GM23338 (cell line): ENCODE results near the gene TNNI3K. TPM values are rescaled to one million over a fixed set of nuclear protein-coding genes. Genes with fewer than 3 reads are reported as not detected.

Source experiments
- ATAC-seq: fragments of 200-7000 bp; cut with Tn5 transposase; 3 replicates; pipeline ENCODE4 v1.9.1; 2020
- DNase-seq: peaks from one replicate; pipeline ENCODE4 v3.0.0-alpha.2; 2015; ENCODE audit warnings: low spot score
- H2AFZ ChIP-seq: fragments of 200-600 bp; sonication (generic); 2 replicates; pipeline ENCODE4 v1.8.0; 2016; ENCODE audit warnings: antibody characterized with exemption, mild to moderate bottlenecking, moderate library complexity
- H3F3A ChIP-seq: fragments of 200-600 bp; sonication (generic); replicated peaks from 2 replicates; pipeline ENCODE4 v1.8.0; 2017; ENCODE audit warnings: antibody characterized with exemption, mixed run types, low read depth
- H3K27ac ChIP-seq: fragments of 200-600 bp; sonication (generic); 2 replicates; pipeline ENCODE4 v1.6.1; 2016; ENCODE audit warnings: low read depth
- H3K27me3 ChIP-seq: fragments of 200-600 bp; sonication (generic); 2 replicates; pipeline ENCODE4 v1.8.0; 2016; ENCODE audit warnings: mild to moderate bottlenecking, mixed run types, moderate library complexity; ENCODE audit not compliant: insufficient read depth
- H3K36me3 ChIP-seq: fragments of 200-600 bp; sonication (generic); 2 replicates; pipeline ENCODE4 v1.8.0; 2016; ENCODE audit warnings: mild to moderate bottlenecking; ENCODE audit not compliant: insufficient read depth
- H3K4me1 ChIP-seq: fragments of 200-600 bp; sonication (generic); 2 replicates; pipeline ENCODE4 v1.8.0; 2016; ENCODE audit warnings: mild to moderate bottlenecking, moderate library complexity; ENCODE audit not compliant: insufficient read depth
- H3K4me2 ChIP-seq: fragments of 200-600 bp; sonication (generic); 2 replicates; pipeline ENCODE4 v1.7.1; 2017; ENCODE audit warnings: mixed run types
- H3K4me3 ChIP-seq: fragments of 200-600 bp; sonication (generic); 2 replicates; pipeline ENCODE4 v1.6.1; 2016; ENCODE audit warnings: mixed run types
- H3K79me2 ChIP-seq: fragments of 200-600 bp; sonication (generic); replicated peaks from 2 replicates; pipeline ENCODE4 v1.8.0; 2017; ENCODE audit warnings: mild to moderate bottlenecking; ENCODE audit not compliant: insufficient read depth
- H3K9me2 ChIP-seq: fragments of 200-600 bp; sonication (generic); 2 replicates; pipeline ENCODE4 v1.8.0; 2017; ENCODE audit not compliant: insufficient read depth
- H4K20me1 ChIP-seq: fragments of 200-600 bp; sonication (generic); replicated peaks from 2 replicates; pipeline ENCODE4 v1.8.0; 2017; ENCODE audit warnings: mild to moderate bottlenecking; ENCODE audit not compliant: insufficient read depth
- H3K27ac Mint-ChIP-seq: 2 replicates; pipeline ENCODE4 v1.8.0; 2020; ENCODE audit warnings: inconsistent platforms, mild to moderate bottlenecking, moderate library complexity, mixed read lengths
- H3K27me3 Mint-ChIP-seq: 3 replicates; pipeline ENCODE4 v1.8.0; 2022; ENCODE audit warnings: low read depth, mild to moderate bottlenecking, moderate library complexity, mixed read lengths, inconsistent platforms; ENCODE audit not compliant: insufficient read depth, poor library complexity
- H3K36me3 Mint-ChIP-seq: 3 replicates; pipeline ENCODE4 v1.8.0; 2021; ENCODE audit warnings: low read depth, mild to moderate bottlenecking, inconsistent platforms, moderate library complexity, mixed read lengths
- H3K4me1 Mint-ChIP-seq: 3 replicates; pipeline ENCODE4 v1.8.0; 2020; ENCODE audit warnings: mild to moderate bottlenecking, inconsistent platforms, mixed read lengths
- H3K4me3 Mint-ChIP-seq: 3 replicates; pipeline ENCODE4 v1.8.0; 2021; ENCODE audit warnings: moderate library complexity, mild to moderate bottlenecking, inconsistent platforms, mixed read lengths
- H3K9me3 Mint-ChIP-seq: 3 replicates; pipeline ENCODE4 v1.8.0; 2020; ENCODE audit warnings: moderate library complexity, mild to moderate bottlenecking, inconsistent platforms, mixed read lengths
- CREB1 ChIP-seq: fragments of 250-450 bp; sonication (Bioruptor Pico); IDR thresholded peaks from 2 replicates; pipeline ENCODE4 v1.5.0; 2020; ENCODE audit warnings: low read depth, mild to moderate bottlenecking, moderate library complexity
- EZH2 ChIP-seq: fragments of 200-600 bp; sonication (generic); IDR thresholded peaks from one replicate; pipeline ENCODE4 v1.8.0; 2017; ENCODE audit warnings: antibody characterized with exemption, mild to moderate bottlenecking, low read depth; ENCODE audit not compliant: unreplicated experiment
- EZH2phosphoT487 ChIP-seq: fragments of 200-600 bp; sonication (generic); IDR thresholded peaks from one replicate; pipeline ENCODE4 v1.8.1; 2018; ENCODE audit warnings: antibody characterized with exemption; ENCODE audit not compliant: unreplicated experiment
- JUNB ChIP-seq: IDR thresholded peaks from one replicate; pipeline ENCODE4 v1.6.1; 2016; ENCODE audit warnings: antibody characterized with exemption; ENCODE audit not compliant: unreplicated experiment
- NANOG ChIP-seq: IDR thresholded peaks from 2 replicates; pipeline ENCODE4 v1.6.1; 2016; ENCODE audit warnings: antibody characterized with exemption, borderline replicate concordance
- POLR2AphosphoS5 ChIP-seq: IDR thresholded peaks from 2 replicates; pipeline ENCODE4 v1.6.1; 2016; ENCODE audit warnings: antibody characterized with exemption, low read depth
- REST ChIP-seq: IDR thresholded peaks from one replicate; pipeline ENCODE4 v1.6.1; 2018; ENCODE audit warnings: antibody characterized with exemption; ENCODE audit not compliant: unreplicated experiment
- STAT1 ChIP-seq: IDR thresholded peaks from one replicate; pipeline ENCODE4 v1.6.1; 2016; ENCODE audit warnings: antibody characterized with exemption; ENCODE audit not compliant: unreplicated experiment
- ZNF114 ChIP-seq: fragments of 250-450 bp; sonication (Bioruptor Pico); IDR thresholded peaks from 2 replicates; pipeline ENCODE4 v1.5.0; 2020; ENCODE audit warnings: mild to moderate bottlenecking, moderate library complexity
- ZNF331 ChIP-seq: fragments of 250-450 bp; sonication (Bioruptor Pico); IDR thresholded peaks from 2 replicates; pipeline ENCODE4 v1.5.0; 2020; ENCODE audit warnings: low read depth, mild to moderate bottlenecking, moderate library complexity
- ZNF462 ChIP-seq: fragments of 250-450 bp; sonication (Bioruptor Pico); IDR thresholded peaks from 2 replicates; pipeline ENCODE4 v1.5.0; 2020; ENCODE audit warnings: mild to moderate bottlenecking, moderate library complexity
- polyA plus RNA-seq: library from polyadenylated mRNA; unstranded; fragments of >200 nt; fragmentation: Nextera tagmentation; extraction: Ambion mirVana; gene quantifications from 2 replicates; pipeline ENCODE4 v1.2.1, GENCODE V29; 2016
- total RNA-seq: library from RNA; depleted of rRNA; stranded (reverse); fragments of >200 nt; shearing (Covaris generic); gene quantifications from 2 replicates; pipeline ENCODE4 v1.2.3, GENCODE V29; 2014
- TF ChIP-seq, protein P1 (sequence below): IDR thresholded peaks from 2 replicates; pipeline ENCODE4 v1.6.1; 2016; ENCODE audit warnings: antibody characterized with exemption
- TF ChIP-seq, protein P2 (sequence below), 2 experiments: fragments of 200-600 bp in 1 of 2; sonication (generic) in 1 of 2; conservative IDR thresholded peaks; 2 replicates each; pipeline versions ENCODE4 v1.5.1 to v1.6.1; 2016 to 2017; ENCODE audit warnings: antibody characterized with exemption in 2 of 2, low read depth in 2 of 2, mild to moderate bottlenecking in 2 of 2, moderate library complexity in 1 of 2

Gene TNNI3K
- total and polyA plus RNA-seq, 2 experiments from 2014 or later: not detected

DNA sequence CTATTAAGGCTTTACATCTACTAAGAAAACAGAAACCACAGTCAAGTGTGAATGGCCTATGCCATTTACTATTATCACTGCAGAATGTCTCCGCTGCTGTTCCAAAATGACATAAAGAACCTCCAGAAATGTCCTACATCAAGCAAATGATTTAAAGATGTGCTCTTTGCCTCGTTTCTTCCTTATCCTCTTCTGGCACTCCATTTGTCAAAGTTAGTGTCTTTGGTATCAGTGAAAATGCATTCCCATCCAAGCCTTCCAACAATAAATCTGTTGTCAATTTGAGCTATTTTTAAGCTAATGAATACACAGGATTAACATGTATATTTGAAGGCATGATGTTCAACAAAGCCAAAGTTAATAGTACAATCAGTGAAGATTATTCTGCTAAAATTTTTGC is 171.6 kb downstream of the TNNI3K start:
- no peaks in the 10 kb centered on the region for H3K4me1 ChIP-seq
- DNase-seq (no peak), ATAC-seq (no peak)
- H3K27me3 ChIP-seq: no peaks in the 10 kb centered on the region
- H2AFZ ChIP-seq: no peak overlapping the region
- Mint-ChIP-seq H3K27ac (no peak overlapping the region), H3K4me3 (no peak overlapping the region), H3K9me3 (no peaks in the 10 kb centered on the region), H3K4me1 (peaks cover 3% of the 10 kb centered on the region), H3K27me3 (no peaks in the 10 kb centered on the region), H3K36me3 (no peaks in the 10 kb centered on the region)
- H3K79me2 ChIP-seq: no peaks in the 10 kb centered on the region
- no peak overlapping the region for H3K27ac ChIP-seq
- no peaks in the 10 kb centered on the region for H3F3A ChIP-seq
- no peak overlapping the region for H3K4me2 ChIP-seq
- no peaks in the 10 kb centered on the region for H3K9me2 ChIP-seq
- H3K36me3 ChIP-seq: no peaks in the 10 kb centered on the region
- TF ChIP-seq, protein P1, sequence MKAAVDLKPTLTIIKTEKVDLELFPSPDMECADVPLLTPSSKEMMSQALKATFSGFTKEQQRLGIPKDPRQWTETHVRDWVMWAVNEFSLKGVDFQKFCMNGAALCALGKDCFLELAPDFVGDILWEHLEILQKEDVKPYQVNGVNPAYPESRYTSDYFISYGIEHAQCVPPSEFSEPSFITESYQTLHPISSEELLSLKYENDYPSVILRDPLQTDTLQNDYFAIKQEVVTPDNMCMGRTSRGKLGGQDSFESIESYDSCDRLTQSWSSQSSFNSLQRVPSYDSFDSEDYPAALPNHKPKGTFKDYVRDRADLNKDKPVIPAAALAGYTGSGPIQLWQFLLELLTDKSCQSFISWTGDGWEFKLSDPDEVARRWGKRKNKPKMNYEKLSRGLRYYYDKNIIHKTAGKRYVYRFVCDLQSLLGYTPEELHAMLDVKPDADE: no peak
- no peak for TF ChIP-seq ZNF462 (CRISPR knock-in tag)
- no peak for TF ChIP-seq REST
- TF ChIP-seq, protein P2, sequence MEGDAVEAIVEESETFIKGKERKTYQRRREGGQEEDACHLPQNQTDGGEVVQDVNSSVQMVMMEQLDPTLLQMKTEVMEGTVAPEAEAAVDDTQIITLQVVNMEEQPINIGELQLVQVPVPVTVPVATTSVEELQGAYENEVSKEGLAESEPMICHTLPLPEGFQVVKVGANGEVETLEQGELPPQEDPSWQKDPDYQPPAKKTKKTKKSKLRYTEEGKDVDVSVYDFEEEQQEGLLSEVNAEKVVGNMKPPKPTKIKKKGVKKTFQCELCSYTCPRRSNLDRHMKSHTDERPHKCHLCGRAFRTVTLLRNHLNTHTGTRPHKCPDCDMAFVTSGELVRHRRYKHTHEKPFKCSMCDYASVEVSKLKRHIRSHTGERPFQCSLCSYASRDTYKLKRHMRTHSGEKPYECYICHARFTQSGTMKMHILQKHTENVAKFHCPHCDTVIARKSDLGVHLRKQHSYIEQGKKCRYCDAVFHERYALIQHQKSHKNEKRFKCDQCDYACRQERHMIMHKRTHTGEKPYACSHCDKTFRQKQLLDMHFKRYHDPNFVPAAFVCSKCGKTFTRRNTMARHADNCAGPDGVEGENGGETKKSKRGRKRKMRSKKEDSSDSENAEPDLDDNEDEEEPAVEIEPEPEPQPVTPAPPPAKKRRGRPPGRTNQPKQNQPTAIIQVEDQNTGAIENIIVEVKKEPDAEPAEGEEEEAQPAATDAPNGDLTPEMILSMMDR (conservative IDR thresholded peaks at IDR 0.05; ENCODE audit: low read depth in 2 of 2): no peak
- no peak for TF ChIP-seq POLR2AphosphoS5
- TF ChIP-seq ZNF331: no peak
- no peak for TF ChIP-seq ZNF114
- TF ChIP-seq EZH2: no peak
- TF ChIP-seq STAT1: no peak
- TF ChIP-seq CREB1: no peak
- TF ChIP-seq NANOG: no peak
- no peak for TF ChIP-seq EZH2phosphoT487
- no peak for TF ChIP-seq JUNB
- H4K20me1 ChIP-seq: no peaks in the 10 kb centered on the region
- H3K4me3 ChIP-seq: no peak overlapping the region
